Measurements from ENCODE around the gene ZSWIM5. TPM values are rescaled to one million over a fixed set of nuclear protein-coding genes. Genes with fewer than 3 reads are reported as not detected.

Gene ZSWIM5
- total and polyA plus RNA-seq, 10 donors: 0.15 to 4.7 (median 2.7) TPM

DNA sequence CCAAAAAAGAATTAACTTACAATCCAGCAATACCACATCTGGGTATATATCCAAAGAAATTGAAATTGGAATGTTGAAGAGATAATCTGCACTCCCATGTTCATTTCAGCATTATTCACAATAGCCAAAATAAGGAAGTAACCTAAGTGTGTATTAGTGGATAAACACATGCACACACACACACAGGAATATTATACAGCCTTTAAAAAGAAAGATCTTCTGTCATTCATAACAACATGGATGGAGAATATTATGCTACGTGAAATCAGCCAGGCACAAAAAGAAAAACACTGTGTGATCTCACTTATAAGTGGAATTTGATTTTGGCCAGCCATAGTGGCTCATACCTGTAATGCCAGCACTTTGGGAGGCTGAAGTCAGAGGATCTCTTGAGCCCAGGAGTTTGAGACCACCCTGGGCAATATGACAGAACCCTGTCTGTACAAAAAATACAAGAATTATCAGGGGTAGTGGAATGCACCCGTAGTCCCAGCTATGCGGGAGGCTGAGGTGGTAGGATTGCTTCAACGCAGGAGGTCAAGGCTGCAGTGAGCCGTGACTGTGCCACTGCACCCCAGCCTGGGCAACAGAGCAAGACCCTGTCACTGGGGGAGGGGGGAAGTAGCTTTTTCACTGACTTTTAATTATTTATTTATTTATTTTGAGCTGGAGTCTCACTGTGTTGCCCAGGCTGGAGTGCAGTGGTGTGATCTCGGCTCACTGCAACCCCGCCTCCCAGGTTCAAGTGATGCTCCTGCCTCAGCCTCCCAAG, 210.8 kb downstream of the ZSWIM5 start:
- Histone ChIP-seq H3K36me3 (no peaks in the 10 kb centered on the region), H3K27me3 (replicated peaks in 1 of 7) (no peaks in the 10 kb centered on the region), H3K4me3 (no peak overlapping the region), H3K27ac (no peak overlapping the region), H3K4me1 (peaks cover 0 to 5% (median 4%) of the 10 kb centered on the region in 6 donors), H3K9me3 (no peaks in the 10 kb centered on the region)
- intact Hi-C loops (cut with DNase I; ENCODE audit: low total_unique reads): no loop called here
- no peak for TF ChIP-seq POLR2A (IDR thresholded peaks at IDR 0.05)
- no peak for TF ChIP-seq POLR2AphosphoS5 (IDR thresholded peaks at IDR 0.05)
- TF ChIP-seq, protein P1, sequence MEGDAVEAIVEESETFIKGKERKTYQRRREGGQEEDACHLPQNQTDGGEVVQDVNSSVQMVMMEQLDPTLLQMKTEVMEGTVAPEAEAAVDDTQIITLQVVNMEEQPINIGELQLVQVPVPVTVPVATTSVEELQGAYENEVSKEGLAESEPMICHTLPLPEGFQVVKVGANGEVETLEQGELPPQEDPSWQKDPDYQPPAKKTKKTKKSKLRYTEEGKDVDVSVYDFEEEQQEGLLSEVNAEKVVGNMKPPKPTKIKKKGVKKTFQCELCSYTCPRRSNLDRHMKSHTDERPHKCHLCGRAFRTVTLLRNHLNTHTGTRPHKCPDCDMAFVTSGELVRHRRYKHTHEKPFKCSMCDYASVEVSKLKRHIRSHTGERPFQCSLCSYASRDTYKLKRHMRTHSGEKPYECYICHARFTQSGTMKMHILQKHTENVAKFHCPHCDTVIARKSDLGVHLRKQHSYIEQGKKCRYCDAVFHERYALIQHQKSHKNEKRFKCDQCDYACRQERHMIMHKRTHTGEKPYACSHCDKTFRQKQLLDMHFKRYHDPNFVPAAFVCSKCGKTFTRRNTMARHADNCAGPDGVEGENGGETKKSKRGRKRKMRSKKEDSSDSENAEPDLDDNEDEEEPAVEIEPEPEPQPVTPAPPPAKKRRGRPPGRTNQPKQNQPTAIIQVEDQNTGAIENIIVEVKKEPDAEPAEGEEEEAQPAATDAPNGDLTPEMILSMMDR (IDR thresholded peaks at IDR 0.05 in 8 of 11, conservative IDR thresholded peaks at IDR 0.05 in 3 of 11): no peak
- DNase-seq: no peak
- WGBS, 5 donors: 87 to 99% (median 94%) methylated on average over 7 of the region's 7 CpGs

DNA sequence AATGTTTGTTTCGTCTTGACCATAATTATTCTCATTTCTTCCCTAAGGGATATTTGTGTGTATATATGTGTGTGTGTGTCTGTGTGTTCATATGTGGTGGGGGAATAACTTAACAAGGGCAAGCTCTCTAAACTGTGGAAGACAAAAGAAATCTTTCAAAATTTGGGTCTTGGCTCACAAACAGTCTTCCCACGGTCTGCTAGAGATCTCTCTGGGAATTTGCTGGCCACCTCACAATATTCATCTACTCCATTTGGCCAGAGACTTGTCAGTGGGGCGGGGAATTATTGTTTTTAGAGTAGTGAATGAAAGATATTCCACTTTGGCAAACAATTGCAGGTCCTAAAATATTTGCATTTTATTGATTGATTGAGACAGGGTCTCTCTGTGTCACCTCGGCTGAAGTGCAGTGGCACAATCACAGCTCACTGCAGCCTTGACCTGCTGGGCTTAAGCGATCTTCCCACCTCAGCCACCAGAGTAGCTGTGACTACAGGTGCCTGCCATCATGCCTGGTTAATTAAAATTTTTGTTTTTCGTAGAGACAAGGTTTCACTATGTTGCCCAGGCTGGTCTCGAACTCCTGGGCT, 212.0 kb downstream of the ZSWIM5 start:
- no peaks in the 10 kb centered on the region for H3K4me1 ChIP-seq
- no peaks in the 10 kb centered on the region for H3K27me3 ChIP-seq (replicated peaks in 1 of 7)
- H3K36me3 ChIP-seq: no peaks in the 10 kb centered on the region
- TF ChIP-seq POLR2A (IDR thresholded peaks at IDR 0.05) (no peak), POLR2AphosphoS5 (IDR thresholded peaks at IDR 0.05) (no peak)
- TF ChIP-seq, protein P1 (IDR thresholded peaks at IDR 0.05 in 8 of 11, conservative IDR thresholded peaks at IDR 0.05 in 3 of 11): no peak
- intact Hi-C loops (cut with DNase I; ENCODE audit: low total_unique reads): no loop called here
- H3K4me3 ChIP-seq: no peak overlapping the region
- WGBS, 5 donors: 82 to 93% (median 86%) methylated on average over 7 of the region's 7 CpGs
- no peaks in the 10 kb centered on the region for H3K9me3 ChIP-seq
- no peak overlapping the region for H3K27ac ChIP-seq
- DNase-seq: no peak

DNA sequence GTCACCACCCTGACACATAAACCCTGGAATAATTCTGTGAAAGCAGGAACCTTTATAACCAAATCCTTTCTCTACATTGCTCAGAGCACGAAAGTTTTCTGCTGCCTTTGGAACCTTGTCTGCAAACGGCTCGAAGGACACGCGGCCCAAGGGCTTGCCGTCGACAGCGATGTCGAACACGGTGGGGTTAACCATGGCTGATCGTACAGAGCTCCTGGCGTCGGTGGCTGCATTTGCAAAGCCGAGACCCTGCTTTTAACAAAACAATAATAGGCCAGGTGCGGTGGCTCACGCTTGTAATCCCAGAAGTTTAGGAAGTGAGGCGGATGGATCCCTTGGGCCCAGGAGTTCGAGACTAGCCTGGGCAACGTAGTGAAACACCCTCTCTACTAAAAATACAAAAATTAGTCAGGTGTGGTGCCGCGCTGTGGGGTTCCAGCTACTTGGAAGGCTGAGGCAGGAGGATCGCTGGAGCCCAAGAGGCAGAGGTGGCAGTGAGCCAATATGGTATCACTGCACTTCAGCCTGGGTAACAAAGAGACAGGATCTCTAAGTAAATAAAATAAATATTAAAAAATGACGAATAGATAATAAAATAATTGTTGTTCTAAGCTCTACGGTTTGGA, 217.8 kb downstream of the ZSWIM5 start:
- DNase-seq: no peak
- no peak overlapping the region for H3K4me3 ChIP-seq
- H3K27me3 ChIP-seq (replicated peaks in 1 of 7): no peaks in the 10 kb centered on the region
- no peaks in the 10 kb centered on the region for H3K9me3 ChIP-seq
- no peak overlapping the region for H3K27ac ChIP-seq
- 91 to 95% (median 94%) methylated on average over 24 of the region's 24 CpGs for WGBS, 5 donors
- no peaks in the 10 kb centered on the region for H3K36me3 ChIP-seq
- intact Hi-C loops (cut with DNase I; ENCODE audit: low total_unique reads): loop anchor here (5.0 kb wide), 1 partner anchor 151 kb away; no protein-coding TSS in a partner anchor
- H3K4me1 ChIP-seq: peaks cover 9 to 29% (median 15%) of the 10 kb centered on the region in 6 donors
- TF ChIP-seq, protein P1 (IDR thresholded peaks at IDR 0.05 in 8 of 11, conservative IDR thresholded peaks at IDR 0.05 in 3 of 11): no peak
- TF ChIP-seq POLR2A (IDR thresholded peaks at IDR 0.05): no peak
- no peak for TF ChIP-seq POLR2AphosphoS5 (IDR thresholded peaks at IDR 0.05)
